ENCODE measurements around the gene FSIP2.
"Not testable (repeated sequence)": the region's sequence is repeated elsewhere in the genome, so short reads cannot be mapped to it uniquely, and the experiment has no call there.

FSIP2 gene

GRCh38 chr2:185802926-185803325 lies 64.3 kb downstream of the FSIP2 start:
- DNase-seq (ENCODE audit: low read depth) = no peak

DNA sequence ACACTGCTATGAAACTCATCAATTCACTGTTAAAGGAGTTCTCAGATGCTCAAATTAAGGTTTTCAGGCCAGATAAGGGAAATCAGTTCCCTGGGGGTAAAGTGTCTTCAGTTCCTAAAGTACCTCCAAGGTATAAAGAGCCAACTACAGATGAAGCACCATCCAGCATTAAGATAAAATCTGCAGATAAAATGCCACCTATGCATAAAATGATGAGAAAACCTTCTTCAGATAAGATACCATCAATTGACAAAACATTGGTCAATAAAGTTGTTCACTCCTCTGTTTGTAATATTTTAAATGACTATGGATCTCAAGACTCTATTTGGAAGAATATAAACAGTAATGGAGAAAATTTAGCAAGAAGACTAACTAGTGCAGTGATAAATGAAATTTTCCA lies 68.2 kb downstream of the FSIP2 start:
- no peak for DNase-seq (ENCODE audit: low read depth)

GRCh38 chr2:185807351-185807750 lies 68.7 kb downstream of the FSIP2 start:
- DNase-seq (ENCODE audit: low read depth) = no peak

DNA sequence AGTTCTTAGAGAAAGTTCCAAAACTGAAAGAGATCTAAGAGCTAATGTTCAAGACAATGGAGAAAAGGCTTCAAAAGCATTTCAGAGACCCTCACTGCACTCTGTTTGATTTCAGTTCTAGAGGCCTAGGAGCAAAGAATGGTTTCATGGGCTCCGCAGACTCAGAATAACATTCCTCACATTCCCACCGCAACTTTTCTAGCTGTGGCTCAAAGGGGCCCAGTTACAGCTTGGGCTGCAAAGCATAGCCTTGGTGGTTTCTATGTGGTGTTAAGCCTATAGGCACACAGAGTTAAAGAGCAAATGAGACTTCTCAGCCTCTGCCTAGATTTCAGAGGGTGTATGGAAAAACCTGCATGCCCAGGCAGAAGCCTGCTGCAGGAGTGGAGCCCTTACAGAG lies 73.0 kb downstream of the FSIP2 start:
- DNase-seq (ENCODE audit: low read depth) = no peak

- DNase-seq (ENCODE audit: low read depth) = no peak
Measured at GRCh38 chr2:185813707-185814106, 75.1 kb downstream of the FSIP2 start.

DNA sequence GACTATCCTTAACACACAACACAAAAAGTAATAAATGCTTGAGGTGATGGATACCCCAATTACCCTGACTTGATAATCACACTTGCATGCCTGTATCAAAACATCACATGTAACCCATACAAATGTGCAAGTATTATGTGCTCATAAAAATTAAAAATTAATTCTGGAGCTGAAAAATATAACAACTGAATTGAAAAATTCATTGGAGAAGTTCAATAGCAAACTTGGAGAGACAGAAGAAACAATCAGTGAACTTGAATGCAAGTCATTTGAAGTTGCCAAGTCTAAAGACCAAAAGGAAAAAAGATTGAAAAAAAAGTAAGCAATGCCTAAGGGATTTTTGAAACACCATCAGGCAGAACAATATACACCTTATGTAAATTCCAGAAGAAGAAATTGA lies 79.4 kb downstream of the FSIP2 start:
- no peak for DNase-seq (ENCODE audit: low read depth)

- no peak for DNase-seq (ENCODE audit: low read depth)
Measured at GRCh38 chr2:185821467-185821866, 82.9 kb downstream of the FSIP2 start.

DNA sequence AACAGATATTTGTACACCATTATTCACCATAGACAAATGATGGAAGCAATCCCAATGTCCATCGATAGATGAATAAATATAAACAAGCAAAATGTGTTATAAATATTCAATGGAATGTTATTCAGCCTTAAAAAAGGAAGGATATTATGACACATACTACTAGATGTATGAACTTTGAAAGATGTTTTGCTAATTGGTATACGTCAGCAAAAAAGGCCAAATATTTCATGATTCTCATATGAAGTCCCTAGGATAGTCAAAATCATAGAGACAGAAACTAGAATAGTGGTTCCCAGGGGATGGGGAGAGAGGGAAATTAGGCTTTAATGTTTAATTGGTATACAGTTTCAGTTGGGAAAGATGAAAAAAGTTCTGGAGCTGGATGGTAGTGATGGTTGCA lies 85.2 kb downstream of the FSIP2 start:
- DNase-seq (ENCODE audit: low read depth) = no peak

GRCh38 chr2:185825557-185825956 lies 87.0 kb downstream of the FSIP2 start:
- DNase-seq (ENCODE audit: low read depth) = no peak

DNA sequence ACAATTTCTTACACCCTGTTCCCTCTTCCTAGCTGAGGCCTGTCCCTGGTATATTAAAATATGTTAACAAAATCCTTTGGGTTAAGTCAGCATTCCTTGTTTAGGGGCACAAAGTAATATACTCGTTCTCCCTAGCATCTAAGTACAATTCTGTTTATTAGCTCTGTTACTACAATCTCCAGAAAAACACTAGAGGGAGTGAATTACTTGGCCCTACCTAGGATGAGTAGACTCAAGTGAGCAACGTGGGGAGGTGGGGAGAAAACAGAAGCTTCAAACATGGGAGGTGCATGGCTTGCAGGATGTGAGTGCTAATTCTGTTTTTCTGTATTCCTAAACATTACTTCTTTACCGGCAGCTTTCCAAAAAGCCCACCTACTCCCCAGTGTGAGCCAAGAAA lies 89.7 kb downstream of the FSIP2 start:
- DNase-seq (ENCODE audit: low read depth) = no peak

DNA sequence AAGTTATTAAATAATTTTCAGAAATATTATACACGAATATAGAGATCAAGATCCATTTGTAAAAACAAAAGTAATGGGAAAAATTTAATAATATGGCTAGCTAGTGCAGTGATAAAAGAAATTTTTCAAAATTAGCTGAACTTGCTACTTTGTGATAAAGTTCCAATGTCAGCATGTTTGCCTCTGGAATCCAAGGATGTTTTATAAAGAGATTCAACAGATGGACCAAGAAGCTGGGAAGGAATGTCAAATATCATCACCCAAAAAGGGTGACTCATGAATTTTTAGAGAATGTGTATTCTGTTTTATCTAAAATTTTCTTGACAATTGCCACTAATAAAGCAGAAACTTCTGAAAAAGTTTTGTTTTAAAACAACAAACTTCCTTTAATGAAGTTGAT lies 95.3 kb downstream of the FSIP2 start:
- no peak for DNase-seq (ENCODE audit: low read depth)

DNA sequence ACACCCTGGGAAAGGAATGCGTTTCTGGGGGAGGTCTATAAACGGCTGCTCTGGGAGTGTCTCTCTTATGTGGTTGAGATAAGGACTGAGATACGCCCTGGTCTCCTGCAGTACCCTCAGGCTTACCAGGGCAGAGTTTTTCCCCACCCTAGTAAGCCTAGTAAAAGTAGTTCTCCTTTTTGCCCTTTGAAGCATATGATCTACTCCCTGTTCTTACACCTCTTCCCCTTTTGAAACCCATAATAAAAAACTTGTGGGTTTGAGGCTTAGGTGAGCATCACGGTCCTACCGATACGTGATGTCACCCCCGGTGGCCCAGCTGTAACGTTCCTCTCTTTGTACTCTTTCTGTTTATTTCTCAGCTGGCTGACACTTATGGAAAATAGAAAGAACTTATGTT lies 97.4 kb downstream of the FSIP2 start:
- no peak for DNase-seq (ENCODE audit: low read depth)

DNA sequence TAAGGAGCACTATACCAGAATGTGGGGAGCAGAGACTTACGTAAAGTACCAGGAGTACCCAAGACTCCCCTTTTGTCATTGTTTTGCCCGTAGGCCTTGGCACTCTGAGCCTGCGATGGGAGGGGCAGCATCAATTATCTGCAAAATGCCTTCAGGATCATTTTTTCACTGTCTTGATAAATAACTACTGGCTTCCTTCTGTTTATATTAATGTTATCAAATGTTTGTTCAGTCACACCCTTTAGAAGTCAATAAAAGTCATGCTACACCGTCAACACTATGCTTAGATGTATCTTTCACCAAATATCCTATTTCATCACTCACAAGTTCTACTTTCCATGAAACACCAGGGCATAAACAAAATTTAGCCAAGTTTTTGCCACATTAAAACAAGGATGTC lies 116.3 kb downstream of the FSIP2 start:
- DNase-seq (ENCODE audit: low read depth) = no peak

GRCh38 chr2:185857691-185858090 lies 119.1 kb downstream of the FSIP2 start:
- no peak for DNase-seq (ENCODE audit: low read depth)

GRCh38 chr2:185859506-185859905 lies 120.9 kb downstream of the FSIP2 start:
- DNase-seq (ENCODE audit: low read depth) = no peak

GRCh38 chr2:185860321-185860720 lies 121.7 kb downstream of the FSIP2 start:
- DNase-seq (ENCODE audit: low read depth) = no peak

DNA sequence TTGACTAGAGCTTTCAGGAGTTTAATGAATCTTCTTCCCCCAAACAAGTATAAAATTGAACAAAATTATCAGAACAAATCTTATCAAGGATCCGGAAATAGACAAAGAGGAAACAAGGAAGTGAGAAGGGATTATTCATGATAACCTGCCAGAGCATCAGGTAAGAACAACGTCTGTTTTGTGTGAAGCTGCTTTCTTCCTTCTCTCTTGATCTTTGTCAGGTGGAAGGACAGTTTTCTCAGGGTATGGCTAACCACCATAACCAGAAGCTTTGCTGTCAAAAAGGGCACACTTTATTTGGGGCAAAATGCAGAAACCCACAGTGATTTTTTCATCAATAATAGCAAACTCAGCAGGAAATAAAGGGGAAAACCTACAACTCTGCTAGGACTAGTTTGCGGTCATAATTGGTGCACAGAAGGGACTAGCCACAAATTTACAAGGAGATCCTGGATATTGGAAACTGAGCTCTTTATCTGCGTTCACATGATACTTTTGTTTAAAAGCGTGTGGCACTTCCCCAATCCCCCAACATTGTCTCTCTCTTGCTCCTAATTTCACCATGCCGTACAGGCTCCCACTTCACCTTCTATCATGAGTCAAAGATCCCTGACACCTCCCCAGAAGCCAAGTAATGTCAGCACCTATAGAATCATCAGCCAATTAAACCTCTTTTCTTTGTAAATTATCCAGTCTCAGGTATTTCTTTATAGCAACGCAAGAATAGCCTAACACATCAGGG lies 124.2 kb downstream of the FSIP2 start:
- DNase-seq (ENCODE audit: low read depth) = no peak

- not testable (repeated sequence) for DNase-seq (ENCODE audit: low read depth)
Measured at GRCh38 chr2:185864468-185865260, 126.1 kb downstream of the FSIP2 start.

- DNase-seq (ENCODE audit: low read depth) = no peak
Measured at GRCh38 chr2:185875136-185875931, 136.7 kb downstream of the FSIP2 start.

DNA sequence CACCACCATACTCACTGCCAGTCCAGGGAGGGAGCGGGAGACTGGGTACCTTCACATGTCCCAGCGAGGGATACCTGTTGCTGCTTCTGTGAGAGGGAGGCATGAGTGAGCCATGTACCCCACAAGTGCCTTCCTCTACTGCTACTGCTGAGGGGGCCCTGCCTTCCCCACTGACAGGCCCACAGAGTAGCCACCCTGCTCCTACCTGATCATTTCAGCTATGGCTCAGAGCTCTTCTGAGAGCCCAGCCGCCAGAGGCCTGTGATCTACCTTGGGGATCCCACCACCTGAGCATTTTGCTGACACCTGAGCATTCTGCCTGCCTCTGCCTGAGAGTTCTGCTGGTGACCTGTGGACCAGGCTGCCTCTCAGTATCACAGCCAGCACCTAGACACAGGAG lies 137.6 kb downstream of the FSIP2 start:
- no peak for DNase-seq (ENCODE audit: low read depth)

DNA sequence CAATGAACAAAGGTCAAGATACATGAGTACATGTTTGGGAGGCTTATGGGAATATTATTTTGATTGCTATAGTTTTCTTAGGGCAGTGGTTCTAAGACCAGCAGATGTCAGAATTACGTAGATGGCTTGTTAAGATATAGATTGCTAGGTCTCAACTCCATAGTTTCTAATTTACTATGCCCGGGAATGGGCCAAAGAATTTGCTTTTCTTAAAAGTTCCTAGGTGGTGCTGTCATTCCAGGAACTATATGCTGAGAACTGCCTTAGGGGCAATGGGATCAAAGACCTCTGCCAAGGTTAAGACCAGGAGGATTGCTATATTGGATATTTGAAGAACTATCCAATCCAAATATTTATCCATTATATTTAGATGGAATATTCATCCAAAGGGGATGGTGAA lies 141.8 kb downstream of the FSIP2 start:
- DNase-seq (ENCODE audit: low read depth) = no peak
